Middle frontal gyrus (tissue), 1 donor: ENCODE results near the gene BCL2.
"Not testable (repeated sequence)": the region's sequence is repeated elsewhere in the genome, so short reads cannot be mapped to it uniquely, and the experiment has no call there.

Experiments
- DNase-seq: peaks from one replicate; pipeline ENCODE4 v3.0.0-alpha.2; 2015; ENCODE audit warnings: low spot score; ENCODE audit errors: extremely low spot score

The BCL2 gene

DNA sequence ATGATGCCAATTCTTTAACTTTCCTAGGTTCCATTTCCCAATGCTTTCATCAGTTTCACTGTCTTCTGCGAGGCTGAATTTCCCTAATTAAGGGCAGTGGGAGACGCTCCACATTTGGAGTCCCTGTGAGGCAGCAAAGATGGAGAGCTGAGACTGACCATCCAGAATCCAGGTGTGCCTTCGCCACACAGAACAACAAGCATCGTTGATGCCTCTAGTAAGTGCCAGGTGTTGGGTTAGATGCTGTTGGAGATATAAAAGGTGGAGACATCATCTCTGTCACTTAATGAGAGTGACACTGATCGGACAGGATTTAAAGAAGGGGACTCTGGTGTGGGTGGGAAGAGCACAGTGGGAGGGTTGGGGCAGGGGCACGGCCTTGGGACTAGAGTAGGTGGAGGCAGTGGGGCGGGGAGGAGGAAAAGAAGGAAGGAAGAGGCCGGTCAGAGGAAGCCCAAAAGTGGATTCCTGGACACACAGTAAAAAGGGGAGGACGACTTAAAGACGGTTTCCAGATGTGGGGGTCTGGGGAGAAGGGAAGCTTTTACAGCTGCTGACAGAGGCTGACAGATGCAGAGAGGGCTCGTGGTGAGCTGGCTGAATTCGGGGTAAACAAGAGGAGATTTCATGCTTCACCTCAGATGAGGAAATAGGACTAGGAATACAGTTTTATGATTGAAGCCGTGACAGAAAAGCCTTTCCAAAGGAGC is 113.0 kb downstream of the BCL2 start:
- DNase-seq, result no peak

DNA sequence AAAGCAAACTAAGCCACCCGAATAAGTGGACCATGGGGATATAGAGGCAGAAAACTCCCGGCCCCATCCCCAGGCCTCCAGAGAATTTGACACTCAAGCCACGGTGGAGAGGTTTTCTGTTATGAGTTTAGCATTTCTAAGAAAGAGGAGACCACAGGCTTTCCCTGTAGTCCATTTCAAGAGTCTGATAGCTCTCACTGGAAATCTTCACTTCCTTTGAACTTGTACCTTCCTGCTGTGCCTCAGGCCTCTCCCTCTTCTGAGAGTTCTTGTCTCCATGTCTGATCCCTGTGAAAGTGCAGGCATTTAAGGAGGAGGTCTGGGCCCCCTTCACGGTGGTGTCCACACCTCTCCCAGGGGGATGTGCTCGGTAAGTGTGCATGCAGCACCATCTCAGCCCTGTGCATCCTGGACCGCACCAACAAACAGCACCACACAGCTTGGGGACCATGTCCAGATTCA is 113.7 kb downstream of the BCL2 start:
- no peak for DNase-seq

DNA sequence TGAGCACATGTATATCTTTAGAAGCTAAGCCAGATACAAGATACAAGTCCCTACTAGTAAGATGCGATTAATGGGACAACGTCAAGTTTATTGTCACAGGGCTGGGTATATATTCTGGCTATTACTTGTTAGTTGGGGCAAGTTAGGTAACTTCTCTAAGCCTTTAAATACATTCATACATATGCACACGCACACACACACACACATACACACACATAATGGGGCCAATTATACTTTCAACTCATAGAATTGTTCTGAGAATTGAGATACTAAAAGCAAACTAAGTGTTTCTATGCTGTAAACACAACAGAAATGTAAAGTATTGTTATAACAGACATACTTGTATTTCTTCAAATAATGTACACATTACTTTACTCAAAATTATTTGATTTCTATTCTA is 116.1 kb downstream of the BCL2 start:
- no peak for DNase-seq

DNA sequence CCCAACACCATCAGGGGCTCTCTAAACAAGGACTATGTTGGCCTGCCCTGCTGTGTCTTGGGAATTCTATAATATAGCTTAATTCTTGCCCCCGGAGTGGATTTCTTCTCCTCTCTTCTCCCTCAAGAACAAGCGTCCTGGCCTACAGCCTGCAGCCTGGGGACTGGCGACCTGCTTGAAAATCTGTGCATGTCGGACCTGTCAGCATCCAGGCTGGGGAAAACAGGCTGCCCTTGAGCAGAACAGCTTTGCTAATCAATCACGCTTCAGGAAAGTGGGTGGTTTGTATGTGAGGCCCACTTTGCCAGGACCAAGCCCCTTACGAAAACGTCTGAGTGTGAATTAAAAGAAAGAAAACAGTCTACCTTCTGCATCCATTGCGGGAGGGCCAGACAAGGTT is 116.7 kb downstream of the BCL2 start:
- DNase-seq, result no peak

DNA sequence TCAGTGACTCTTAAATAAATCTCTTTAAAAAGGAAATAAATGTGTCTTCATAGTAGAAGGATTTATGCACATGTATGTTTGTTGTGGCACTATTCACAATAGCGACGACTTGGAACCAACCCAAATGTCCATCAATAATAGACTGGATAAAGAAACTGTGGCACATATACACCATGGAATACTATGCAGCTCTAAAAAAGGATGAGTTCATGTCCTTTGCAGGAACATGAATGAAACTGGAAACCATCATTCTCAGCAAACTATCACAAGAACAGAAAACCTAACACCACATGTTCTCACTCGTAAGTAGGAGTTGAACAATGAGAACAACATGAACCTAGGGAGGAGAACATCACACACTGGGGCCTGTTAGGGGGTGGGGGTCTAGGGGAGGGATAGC is 118.1 kb downstream of the BCL2 start:
- not testable (repeated sequence) for DNase-seq

DNA sequence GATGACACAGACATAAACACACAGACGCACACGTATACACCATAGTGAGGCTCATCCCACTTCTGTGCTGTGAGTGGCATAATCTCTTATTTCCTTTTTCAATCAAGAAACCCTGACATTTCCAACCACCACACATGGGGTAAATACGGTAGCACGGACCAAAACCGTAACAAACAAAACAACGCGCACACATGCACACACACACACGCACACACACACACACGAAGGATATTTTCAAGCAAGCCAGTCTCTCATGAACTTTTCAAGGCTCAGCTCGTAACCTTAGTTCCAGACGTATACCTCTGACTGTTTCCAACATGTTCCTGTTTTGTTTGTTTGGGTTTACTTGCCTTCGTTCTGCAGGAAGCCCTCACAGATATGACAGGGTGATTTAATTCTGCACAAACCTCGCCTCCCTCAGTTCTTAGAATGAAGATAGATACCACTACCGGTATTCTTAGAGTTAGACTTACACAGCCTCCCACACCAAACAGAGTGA is 119.8 kb downstream of the BCL2 start:
- DNase-seq, result no peak

DNA sequence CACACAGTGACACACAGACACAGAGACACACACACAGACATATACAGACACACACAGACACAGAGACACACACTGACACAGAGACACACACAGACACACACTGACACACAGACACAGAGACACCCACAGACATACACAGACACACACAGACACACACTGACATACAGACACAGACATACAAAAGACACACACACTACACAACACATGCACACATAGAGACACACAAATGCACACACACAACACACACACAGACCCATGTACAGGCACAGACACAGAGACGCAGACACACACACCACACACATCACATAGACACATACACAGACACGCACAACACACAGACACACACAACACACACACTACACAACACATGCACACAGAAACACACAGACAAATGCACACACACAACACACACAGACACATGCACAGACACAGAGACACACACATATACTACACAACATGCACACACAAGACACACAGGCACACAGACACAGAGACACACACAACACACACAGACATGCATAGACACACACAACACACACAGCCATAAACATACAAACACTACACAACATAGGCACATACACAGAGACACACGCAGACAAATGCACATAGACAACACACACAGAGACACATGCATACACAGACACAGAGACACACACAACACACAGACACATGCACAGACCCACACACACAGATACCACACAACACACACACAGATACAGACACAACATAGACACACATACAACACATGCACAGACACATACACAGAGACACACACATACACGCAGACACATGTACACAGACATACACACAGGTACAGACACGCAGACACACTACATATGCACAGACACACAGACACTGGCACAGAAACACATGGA is 120.5 kb downstream of the BCL2 start:
- no peak for DNase-seq

DNA sequence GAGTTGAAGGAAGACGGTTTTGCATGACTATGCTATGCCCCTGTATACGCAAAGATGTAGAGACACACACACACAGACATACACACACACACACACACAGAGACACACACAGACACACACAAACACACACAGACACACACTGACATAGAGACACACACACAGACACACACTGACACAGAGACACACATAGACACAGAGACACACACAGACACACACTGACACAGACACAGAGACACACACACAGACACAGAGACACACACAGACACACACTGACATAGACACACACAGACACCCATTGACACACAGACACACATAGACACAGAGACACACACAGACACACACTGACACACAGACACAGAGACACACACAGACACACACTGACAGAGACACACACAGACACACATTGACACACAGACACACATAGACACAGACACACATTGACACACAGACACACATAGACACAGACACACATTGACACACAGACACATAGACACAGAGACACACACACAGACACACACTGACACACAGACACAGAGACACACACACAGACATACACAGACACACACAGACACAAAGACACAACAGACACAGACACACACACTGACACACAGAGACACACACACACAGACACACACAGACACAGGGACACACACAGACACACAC is 121.3 kb downstream of the BCL2 start:
- no peak for DNase-seq

DNA sequence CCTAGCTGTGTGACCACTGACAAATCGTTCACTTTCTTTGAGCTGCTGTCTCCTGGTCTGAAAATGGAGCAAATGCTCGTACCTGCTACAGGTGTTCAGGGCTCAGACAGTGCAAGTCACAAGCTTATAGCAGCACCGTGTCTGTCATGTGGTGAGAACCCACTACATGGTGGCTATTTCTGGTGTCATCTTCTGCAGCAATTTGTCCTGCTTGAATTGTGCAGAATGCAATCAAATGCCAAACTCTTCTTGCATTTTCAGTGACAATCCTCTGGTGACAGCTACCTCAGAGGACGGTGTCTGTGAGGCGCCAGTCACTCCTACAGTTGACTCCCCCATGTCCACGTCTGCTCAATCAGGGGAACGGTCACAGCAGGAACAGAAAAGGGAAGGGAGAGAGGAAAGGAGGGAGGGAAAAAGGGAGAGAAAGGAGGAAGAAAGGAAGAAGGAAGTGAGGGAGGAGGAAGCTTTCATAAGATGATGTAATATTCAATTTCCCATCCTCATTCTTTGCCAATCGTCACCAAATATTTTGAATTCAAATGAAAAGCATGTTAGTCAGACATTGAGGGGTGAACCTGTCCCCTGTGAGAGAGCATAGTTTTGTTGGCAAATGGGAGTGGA is 122.2 kb downstream of the BCL2 start:
- DNase-seq, result no peak

DNA sequence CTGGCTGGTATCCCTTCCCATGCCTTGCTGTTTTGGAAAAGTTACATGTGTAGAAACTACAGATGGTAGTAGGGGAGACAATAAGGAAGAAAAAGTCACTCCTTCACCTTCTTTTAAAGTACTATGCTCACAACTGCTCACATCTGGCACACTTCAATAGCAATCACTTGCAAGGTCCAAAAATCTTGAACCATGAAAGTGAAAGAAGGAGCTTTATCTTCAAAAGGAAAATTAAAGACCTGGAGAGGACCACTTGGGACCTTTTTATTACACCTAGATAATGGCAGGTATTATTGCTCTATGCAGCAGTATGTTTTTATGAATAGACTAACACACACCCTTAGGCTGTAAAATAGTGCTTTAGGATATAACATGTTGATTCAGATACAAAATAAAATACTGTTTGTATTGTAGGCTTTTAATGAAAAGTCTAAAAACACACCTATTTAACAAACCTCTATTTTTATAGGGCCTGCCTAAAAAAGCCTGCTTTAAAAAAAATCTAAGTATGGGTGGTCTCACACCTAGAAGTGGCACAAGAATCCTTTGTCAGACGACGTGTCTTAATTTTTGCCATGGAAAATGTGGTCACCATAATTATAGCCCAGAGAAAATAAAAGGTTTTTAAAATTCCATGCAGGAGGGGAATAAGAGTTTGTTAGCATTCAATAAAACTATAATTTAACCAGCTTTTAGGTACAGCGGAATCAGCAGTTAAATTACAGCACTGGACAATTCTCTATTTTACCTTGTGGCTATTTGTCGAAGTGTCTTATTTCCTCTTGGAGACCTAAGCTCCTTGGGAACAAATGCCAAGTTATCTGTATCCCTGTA is 124.0 kb downstream of the BCL2 start:
- no peak for DNase-seq

DNA sequence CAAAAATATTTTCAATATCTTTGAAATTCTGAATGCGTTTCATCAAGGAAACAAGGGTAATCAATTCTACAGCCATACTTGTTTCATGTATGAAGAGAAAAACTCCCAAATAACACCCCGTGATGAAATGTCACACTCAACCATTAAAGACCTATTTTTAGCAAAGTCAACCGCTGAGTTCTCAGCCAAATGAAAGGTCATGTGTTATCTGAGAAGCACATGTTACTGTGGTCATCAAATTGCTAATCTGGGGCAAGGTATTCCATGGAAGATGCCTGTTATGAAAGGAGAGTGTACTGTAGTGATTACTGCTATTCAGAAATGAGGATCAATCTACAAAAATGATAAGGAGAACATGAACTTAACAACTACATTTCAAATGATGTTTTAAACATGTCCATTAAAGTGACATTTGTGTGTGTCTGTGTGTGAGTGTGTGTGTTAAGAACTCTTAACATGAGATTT is 126.7 kb downstream of the BCL2 start:
- no peak for DNase-seq

DNA sequence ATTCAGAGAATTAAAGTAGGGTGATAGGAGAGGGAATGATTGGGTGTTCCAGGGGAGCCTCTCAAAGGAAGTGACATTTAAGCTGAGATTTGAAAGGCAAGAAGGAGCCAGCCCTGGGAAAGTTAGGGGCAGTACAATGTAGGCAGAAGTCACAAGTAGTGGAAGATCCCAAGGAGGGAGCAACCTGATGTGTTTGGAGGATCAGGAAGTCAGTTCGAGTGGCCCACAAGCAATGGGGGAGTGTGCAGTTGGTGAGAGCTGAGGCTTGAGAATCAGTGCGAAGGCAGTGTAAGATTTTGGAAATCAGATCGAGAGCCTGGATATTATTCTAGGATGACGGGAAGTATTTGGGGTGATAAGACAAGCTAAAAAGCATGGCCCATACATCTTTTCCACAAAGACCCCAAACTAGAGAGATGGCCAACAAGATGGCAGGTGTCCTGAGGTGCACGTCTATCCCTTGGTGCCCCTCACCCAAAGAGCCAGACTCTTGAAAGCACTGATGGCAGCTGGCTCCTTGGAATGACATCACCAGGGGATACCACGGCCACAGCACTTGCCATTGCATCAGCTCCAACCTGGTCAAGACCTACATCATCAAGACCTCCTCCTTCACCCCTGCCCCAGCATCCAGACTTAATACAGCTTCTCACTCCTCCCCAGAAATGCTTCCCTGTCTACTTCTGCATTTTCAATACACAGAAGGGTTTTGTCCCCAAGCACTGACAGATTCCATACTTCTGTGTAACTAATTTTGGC is 127.3 kb downstream of the BCL2 start:
- no peak for DNase-seq

DNA sequence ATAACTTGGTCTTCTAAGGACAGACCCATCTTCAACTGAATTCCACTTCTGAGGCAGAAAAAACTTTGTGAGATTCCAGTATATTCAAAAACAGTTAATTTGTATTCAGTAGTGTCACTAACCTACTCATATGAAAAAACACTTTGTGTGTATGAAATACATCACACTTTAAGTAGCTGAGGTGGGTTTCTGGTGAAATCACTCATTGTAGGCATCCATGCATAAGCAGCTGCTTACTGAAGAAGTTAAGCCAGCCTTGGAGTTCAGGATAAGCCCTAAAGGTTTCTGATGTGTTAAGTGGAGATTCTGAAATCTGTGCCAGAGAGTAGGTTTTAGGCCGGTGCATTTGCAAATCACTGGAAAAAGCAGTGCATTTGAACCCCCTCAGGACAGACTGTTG is 128.2 kb downstream of the BCL2 start:
- DNase-seq, result no peak

DNA sequence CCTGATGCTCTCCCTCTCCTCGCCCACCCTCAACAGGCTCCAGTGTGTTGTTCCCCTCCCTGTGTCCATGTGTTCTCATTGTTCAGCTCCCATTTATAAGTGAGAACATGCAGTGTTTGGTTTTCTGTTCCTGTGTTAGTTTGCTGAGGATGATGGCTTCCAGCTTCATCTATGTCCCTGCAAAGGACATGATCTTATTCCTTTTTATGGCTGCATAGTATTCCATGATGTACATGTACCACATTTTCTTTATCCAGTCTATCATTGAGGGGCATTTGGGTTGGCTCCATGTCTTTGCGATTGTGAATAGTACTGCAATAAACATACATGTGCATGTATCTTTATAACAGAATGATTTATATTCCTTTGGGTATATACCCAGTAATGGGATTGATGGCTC is 128.7 kb downstream of the BCL2 start:
- not testable (repeated sequence) for DNase-seq

DNA sequence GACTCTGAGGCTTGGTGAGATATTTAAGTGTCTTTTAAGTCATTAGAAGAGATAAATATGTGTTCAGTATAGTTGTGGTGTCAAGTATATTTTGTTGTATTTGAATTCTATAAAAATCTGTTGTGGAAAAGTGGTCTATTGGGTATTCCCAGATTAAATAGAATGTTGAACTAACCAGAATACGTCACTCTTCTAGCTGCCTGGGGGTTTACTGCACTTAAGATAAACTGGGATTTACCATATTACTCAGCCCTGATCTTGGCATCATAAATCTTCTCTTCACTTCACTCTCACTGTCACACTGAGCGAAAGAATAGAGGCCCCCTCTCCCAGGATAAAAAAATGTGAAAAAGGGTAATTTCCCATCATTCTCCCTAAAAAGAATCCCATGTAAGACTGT is 129.8 kb downstream of the BCL2 start:
- DNase-seq, result no peak

DNA sequence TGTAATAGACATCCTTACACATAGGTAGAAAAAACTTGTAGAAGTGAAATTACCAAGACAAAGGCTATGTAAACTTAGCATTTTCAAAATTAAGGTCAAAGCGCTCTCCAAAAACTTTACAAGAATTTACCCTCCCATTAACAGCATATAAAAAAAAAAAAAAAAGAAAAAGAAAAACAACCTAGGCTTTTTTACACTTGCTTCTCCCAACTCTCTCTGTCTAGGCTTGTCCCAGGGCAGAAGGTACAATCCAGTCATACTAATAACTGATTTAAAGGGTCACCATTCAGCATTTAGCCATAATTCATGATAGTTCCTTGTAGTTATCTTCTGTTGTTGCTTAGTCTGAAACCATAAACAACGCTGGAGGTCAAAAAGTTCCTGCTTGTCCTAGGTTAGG is 130.5 kb downstream of the BCL2 start:
- DNase-seq, result no peak

DNA sequence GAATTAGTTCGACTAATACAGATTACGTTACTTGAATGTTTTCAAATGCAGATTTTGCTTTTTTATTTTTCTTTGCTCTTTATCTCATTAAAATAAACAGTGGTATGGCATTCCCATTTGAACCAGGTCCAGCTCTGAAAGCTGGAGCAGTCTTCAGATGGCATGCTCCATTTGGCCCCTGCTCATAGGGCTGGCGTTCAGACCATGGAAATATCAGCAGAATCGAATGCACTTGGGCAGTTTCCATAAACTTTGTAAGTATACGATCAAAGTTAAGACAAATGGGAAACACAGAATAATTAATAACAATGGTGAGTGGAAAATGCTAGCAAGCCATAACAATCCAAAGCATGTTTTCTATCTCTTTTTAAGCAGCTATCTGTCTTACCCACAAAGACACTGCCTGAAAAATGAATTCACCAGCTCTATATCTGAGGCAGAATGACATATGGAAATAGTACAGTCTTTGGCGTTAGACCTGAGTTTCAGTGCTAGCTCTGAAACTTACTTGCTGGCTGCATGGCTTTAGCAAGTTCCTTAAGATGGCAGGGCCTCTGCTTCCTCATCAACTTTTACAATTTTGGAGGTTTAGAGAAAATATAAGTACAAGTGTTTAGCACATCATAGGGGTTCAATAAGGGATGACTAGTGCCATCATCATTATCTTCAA is 131.6 kb downstream of the BCL2 start:
- DNase-seq, result no peak

DNA sequence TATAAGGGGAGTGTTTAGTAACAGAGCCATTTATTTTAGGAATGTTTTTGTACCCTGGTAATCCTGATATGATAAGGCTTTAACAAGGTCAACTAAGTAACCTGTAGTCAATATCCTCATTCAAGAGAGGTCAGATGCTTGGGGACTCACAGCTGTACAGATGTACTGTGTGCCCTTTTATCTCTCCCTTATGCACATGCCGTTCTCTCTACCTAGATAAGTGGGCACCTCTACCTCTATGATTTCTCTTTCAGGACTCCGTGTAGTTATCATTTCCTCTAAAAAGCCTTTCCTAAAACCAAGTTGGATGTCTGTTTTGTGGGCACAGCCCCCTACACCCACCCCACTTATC is 132.4 kb downstream of the BCL2 start:
- DNase-seq, result no peak

DNA sequence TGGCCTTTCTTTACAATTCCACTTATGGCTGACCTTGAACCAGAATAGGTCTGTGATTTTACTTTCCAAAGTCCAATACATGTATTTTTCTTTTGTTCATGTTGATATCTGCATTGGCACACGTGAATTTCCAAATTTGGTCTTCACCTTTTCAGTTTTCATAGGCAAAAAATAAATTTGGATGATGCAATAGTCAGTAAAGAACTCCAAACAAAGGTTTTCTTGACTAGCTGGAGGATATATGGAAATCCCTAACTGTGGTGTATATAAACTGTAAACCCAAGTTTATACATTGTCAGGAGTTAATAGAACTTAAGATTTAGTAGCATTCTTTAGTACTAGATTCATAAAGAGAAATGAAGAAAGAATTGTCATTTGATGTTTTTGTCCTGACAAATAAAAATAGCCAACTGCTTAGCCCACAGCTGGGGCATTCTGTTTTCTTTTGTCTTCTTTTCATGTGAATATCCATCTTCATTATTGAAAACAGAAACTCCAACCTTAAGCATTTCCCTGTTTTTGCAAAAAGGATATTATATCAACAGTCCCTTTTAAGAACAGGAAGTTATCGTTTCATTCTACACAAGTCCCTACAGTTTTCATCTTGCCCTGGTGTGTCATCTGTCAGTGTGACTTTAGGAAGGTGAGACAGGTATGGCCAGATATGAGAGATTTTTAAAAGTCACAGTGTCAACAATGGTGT is 132.9 kb downstream of the BCL2 start:
- no peak for DNase-seq
